K562 (cell line): ENCODE measurements around the gene PMCH. TPM values are rescaled to one million over a fixed set of nuclear protein-coding genes. Genes with fewer than 3 reads are reported as not detected.

Experiments
- ATAC-seq: fragments of 200-7000 bp; cut with Tn5 transposase; 3 replicates; pipeline ENCODE4 v1.9.1; 2020; ENCODE audit warnings: moderate library complexity
- BruUV-seq: library from RNA; stranded (reverse); fragments of 400-500 nt; replicated peaks from 2 replicates; lab custom pipeline; 2021; lab: Mats Ljungman, UMichigan
- CTCF ChIA-PET: fragments of 300-600 bp; formaldehyde crosslinking; extraction: SDS; loops from one replicate; lab custom pipeline; 2021; ENCODE audit warnings: low intra/inter-chr PET ratio; lab: Yijun Ruan, JAX
- POLR2A ChIA-PET: fragments of 300-600, 350-650 bp; sonication (Branson Sonifier 250); formaldehyde crosslinking; extraction: SDS; loops from one replicate; lab custom pipeline; 2021; ENCODE audit warnings: antibody characterized with exemption, inconsistent platforms; lab: Yijun Ruan, JAX
- DNase-seq, 4 experiments: peaks; one replicate each; pipeline versions ENCODE4 v3.0.0 to v3.0.0-alpha.2; 2011 to 2018; ENCODE audit warnings: low spot score in 3 of 4, mixed read lengths in 3 of 4; ENCODE audit errors: extremely low read depth in 1 of 4
- FAIRE-seq: peaks from 2 replicates; lab custom pipeline; 2011; peaks lifted over from hg19 to GRCh38; lab: Jason Lieb, UNC
- H2AFZ ChIP-seq: 2 replicates; pipeline ENCODE4 v1.6.0; 2011; ENCODE audit warnings: low read depth, low read length, control low read depth, inconsistent platforms
- H3K27ac ChIP-seq: fragments of 200-600 bp; 3 replicates; pipeline ENCODE4 v1.8.0; 2011; ENCODE audit warnings: low read depth, mild to moderate bottlenecking, control low read depth, inconsistent platforms, low read length, moderate library complexity, mixed read lengths; ENCODE audit errors: extremely low read depth
- H3K27me3 ChIP-seq, 2 experiments: fragments of 300-600 bp in 1 of 2; 2 replicates in 1 of 2; 3 replicates in 1 of 2; pipeline versions ENCODE4 v1.6.0 to v1.8.0; 2011; ENCODE audit warnings: inconsistent platforms in 2 of 2, low read length in 2 of 2, mild to moderate bottlenecking in 1 of 2, mixed read lengths in 1 of 2, moderate library complexity in 1 of 2; ENCODE audit not compliant: control insufficient read depth in 2 of 2, insufficient read depth in 2 of 2
- H3K36me3 ChIP-seq: fragments of 300-600 bp; 3 replicates; pipeline ENCODE4 v1.8.0; 2011; ENCODE audit warnings: mild to moderate bottlenecking, low read length, inconsistent platforms; ENCODE audit not compliant: control insufficient read depth, insufficient read depth
- H3K4me1 ChIP-seq, 2 experiments: fragments of 200-600 bp in 1 of 2; replicated peaks in 1 of 2; 2 replicates in 1 of 2; 3 replicates in 1 of 2; pipeline versions ENCODE4 v1.5.1 to v1.8.0; 2011; ENCODE audit warnings: inconsistent platforms in 2 of 2, low read length in 2 of 2, mild to moderate bottlenecking in 1 of 2, mixed read lengths in 1 of 2, moderate library complexity in 1 of 2; ENCODE audit not compliant: control insufficient read depth in 2 of 2, insufficient read depth in 2 of 2
- H3K4me2 ChIP-seq: 2 replicates; pipeline ENCODE4 v1.6.1; 2011; ENCODE audit warnings: low read length, control low read depth, inconsistent platforms, mixed read lengths; ENCODE audit not compliant: insufficient read depth
- H3K4me3 ChIP-seq: fragments of 200-600 bp; sonication (generic), shearing (Covaris generic); 2 replicates; pipeline ENCODE4 v1.5.1; 2016; ENCODE audit warnings: control low read depth, inconsistent platforms
- H3K79me2 ChIP-seq: fragments of 200-600 bp; 3 replicates; pipeline ENCODE4 v1.8.0; 2011; ENCODE audit warnings: low read length, inconsistent platforms; ENCODE audit not compliant: control insufficient read depth, insufficient read depth
- H3K9ac ChIP-seq, 2 experiments: 2 replicates each; pipeline versions ENCODE4 v1.6.0 to v1.6.1; 2011; ENCODE audit warnings: low read depth in 2 of 2, low read length in 2 of 2, control low read depth in 1 of 2, inconsistent platforms in 1 of 2, mild to moderate bottlenecking in 1 of 2, mixed read lengths in 1 of 2; ENCODE audit not compliant: insufficient read depth in 1 of 2
- H3K9me1 ChIP-seq: one replicate; pipeline ENCODE4 v1.6.0; 2011; ENCODE audit warnings: inconsistent platforms, mild to moderate bottlenecking, low read length, moderate library complexity; ENCODE audit not compliant: control insufficient read depth, insufficient read depth
- H3K9me3 ChIP-seq: replicated peaks from 2 replicates; pipeline ENCODE4 v1.5.1; 2011; ENCODE audit warnings: low read depth, low read length, inconsistent platforms; ENCODE audit not compliant: control insufficient read depth, insufficient read depth
- H4K20me1 ChIP-seq: replicated peaks from 2 replicates; pipeline ENCODE4 v1.6.1; 2011; ENCODE audit warnings: low read length, inconsistent platforms, mixed read lengths; ENCODE audit not compliant: control insufficient read depth, insufficient read depth
- ARNT ChIP-seq, 2 experiments: fragments of 450-650 bp; IDR thresholded peaks; 2 replicates each; pipeline ENCODE4 v1.6.1; 2016; ENCODE audit warnings: mild to moderate bottlenecking in 1 of 2
- BDP1 ChIP-seq: IDR thresholded peaks from 3 replicates; pipeline ENCODE4 v1.6.1; 2011; ENCODE audit not compliant: insufficient read length, insufficient read depth
- CBX2 ChIP-seq: fragments of 200-600 bp; sonication (generic); IDR thresholded peaks from one replicate; pipeline ENCODE4 v1.6.1; 2012; ENCODE audit warnings: mild to moderate bottlenecking, low read length, inconsistent platforms; ENCODE audit not compliant: insufficient read depth, poor library complexity, severe bottlenecking
- MEF2A ChIP-seq: IDR thresholded peaks from 2 replicates; pipeline ENCODE4 v1.6.1; 2011; ENCODE audit warnings: low read depth, mild to moderate bottlenecking, low read length, moderate library complexity; ENCODE audit not compliant: control insufficient read depth
- POU5F1 ChIP-seq: fragments of 150-350 bp; IDR thresholded peaks from 2 replicates; pipeline ENCODE4 v1.6.1; 2014; ENCODE audit warnings: borderline replicate concordance, low read length, low read depth, mild to moderate bottlenecking; ENCODE audit not compliant: partially characterized antibody
- RAD51 ChIP-seq: fragments of 450-650 bp; IDR thresholded peaks from 2 replicates; pipeline ENCODE4 v1.7.1; 2016; ENCODE audit warnings: low read depth, mild to moderate bottlenecking, borderline replicate concordance
- TBP ChIP-seq: optimal IDR thresholded peaks from 2 replicates; pipeline ENCODE3; 2011; ENCODE audit warnings: low read depth, low read length, improper control_type of control experiment
- ZNF77 ChIP-seq: fragments of 250-450 bp; sonication (Bioruptor Pico); IDR thresholded peaks from 2 replicates; pipeline ENCODE4 v1.5.0; 2020
- in situ Hi-C: fragments of 300-500 bp; cut with MboI; formaldehyde crosslinking; loops from 4 replicates; pipeline ENCODE4 v1.15.0; 2018; ENCODE audit warnings: inconsistent platforms, mixed read lengths
- intact Hi-C: fragments of 100-400 bp; cut with micrococcal nuclease; formaldehyde crosslinking; loops from 2 replicates; pipeline ENCODE4 v1.14.2; 2022
- polyA plus RNA-seq, 8 experiments: library from polyadenylated mRNA; depleted of rRNA in 4 of 8; stranded (reverse) in 5 of 8; unstranded in 3 of 8; fragments of >200 nt; fragmentation: Nextera tagmentation in 2 of 8; fragmentation: Illumina TruSeq in 1 of 8; extraction: Ambion mirVana in 2 of 8; extraction: Trizol in 1 of 8; gene quantifications; 2 replicates each; pipeline versions ENCODE4 v1.2.1 to v1.2.3, GENCODE V29; 2011 to 2014; ENCODE audit warnings: inconsistent platforms in 1 of 8, missing spikeins in 1 of 8
- total RNA-seq, 7 experiments: library from RNA; depleted of rRNA in 6 of 7; stranded (reverse); fragments of >200 nt in 6 of 7; fragmentation: Illumina TruSeq in 2 of 7; extraction: Trizol in 2 of 7; gene quantifications; 2 replicates each; pipeline versions ENCODE4 v1.2.1 to v1.2.3, GENCODE V29; 2011 to 2021; ENCODE audit warnings: low replicate concordance in 1 of 7

Gene PMCH
- total and polyA plus RNA-seq, 9 of the 15 experiments (the other 6 are each of a cell fraction or from before 2014, with no cell fraction given): 0.10 to 0.20 TPM; not detected in 7

DNA sequence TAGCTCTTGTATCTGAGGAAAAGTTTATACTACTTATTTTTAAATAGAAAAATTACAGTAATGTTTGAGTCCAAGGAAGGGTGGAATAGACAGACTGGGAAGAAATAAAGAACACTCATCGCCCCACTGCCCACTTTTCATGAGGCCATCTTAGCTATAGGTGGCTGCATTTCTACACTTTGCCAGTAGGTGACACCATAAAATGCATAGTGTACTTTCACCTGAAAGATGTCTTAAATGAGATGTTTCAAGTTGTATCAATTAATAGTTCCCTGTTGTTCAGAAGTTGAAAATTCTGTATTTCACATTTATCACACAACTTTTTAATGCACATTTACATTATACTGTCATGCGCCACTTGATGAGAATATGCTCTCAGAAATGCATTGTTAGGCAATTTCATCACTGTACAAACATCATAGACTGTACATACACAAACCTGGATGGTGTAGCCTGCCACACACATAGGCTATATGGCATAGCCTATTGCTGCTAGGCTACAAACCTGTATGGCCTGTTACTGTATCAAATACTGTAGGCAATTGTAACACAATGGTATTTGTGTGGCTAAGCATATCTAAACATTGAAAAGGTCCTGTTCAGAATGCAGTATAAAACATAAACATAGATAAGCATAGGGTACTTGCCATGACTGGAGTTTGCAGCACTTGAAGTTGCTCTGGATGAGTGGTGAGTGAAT is 27.6 kb downstream of the PMCH start (continued):
- TF ChIP-seq TBP: no peak

DNA sequence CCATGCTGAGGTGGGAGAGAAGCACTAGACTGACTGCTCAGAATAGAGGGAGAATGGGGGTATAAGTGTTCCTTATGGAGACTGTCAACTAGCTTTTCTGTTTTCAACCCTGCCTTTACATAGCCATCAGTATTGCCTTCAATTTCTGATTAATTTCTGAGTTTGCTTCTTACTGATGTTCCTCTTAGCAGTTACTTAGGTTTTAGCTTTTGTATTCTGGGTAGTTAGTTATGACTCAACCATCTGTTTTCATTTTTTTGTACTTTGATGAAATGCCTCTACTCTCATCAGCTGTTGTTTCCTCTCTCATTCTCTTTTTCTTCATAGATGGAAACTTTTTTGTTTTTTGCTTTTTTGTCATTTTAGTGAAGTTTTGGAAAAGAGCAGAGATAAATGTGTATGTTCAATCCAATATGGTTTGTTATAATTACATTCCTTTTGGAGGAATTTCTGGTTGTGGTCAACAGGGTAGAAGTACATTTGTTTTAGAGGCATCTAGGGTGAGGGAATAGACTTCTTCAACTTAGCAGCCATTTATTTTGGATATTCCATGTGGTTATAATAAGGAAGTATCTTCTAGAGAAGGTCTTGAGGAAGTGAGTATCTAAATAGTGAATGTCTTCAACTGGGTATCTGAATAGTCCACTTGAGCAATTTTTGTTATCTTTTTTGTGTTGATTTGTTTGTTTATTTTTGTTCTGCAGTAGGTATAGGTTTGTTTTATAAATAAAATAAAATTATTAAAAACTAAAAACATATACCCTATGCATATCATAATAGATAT is 29.6 kb downstream of the PMCH start:
- CTCF ChIA-PET: interaction anchor here (0.6 to 0.7 kb wide), 2 partner anchors 208 to 316 kb away, joined by 3 to 4 read pairs; no protein-coding TSS in a partner anchor
- no peak overlapping the region for H2AFZ ChIP-seq
- POLR2A ChIA-PET: no interaction called here
- H3K9me3 ChIP-seq: no peaks in the 10 kb centered on the region
- H3K79me2 ChIP-seq: no peaks in the 10 kb centered on the region
- in situ Hi-C loops: no loop called here
- no peaks in the 10 kb centered on the region for H3K4me1 ChIP-seq
- H4K20me1 ChIP-seq: no peaks in the 10 kb centered on the region
- intact Hi-C loops: no loop called here
- DNase-seq (no peak), ATAC-seq (no peak), FAIRE-seq (no peak)
- no peak overlapping the region for H3K9ac ChIP-seq
- peaks cover 37% of the 10 kb centered on the region for H3K36me3 ChIP-seq
- H3K27ac ChIP-seq: no peak overlapping the region
- no peaks in the 10 kb centered on the region for H3K27me3 ChIP-seq
- no TSS peak for BruUV-seq
- TF ChIP-seq RAD51 (no peak), CBX2 (no peak), ARNT (IDR thresholded peaks at IDR 0.05) (no peak), BDP1 (no peak), MEF2A (no peak), ZNF77 (CRISPR knock-in tag) (no peak), POU5F1 (no peak)
- H3K4me3 ChIP-seq: no peak overlapping the region
- H3K9me1 ChIP-seq: no peaks in the 10 kb centered on the region
- H3K4me2 ChIP-seq: no peak overlapping the region
